Measurements from ENCODE around the gene CAMKK2. TPM values are rescaled to one million over a fixed set of nuclear protein-coding genes. Genes with fewer than 3 reads are reported as not detected.
"Not testable (repeated sequence)": the region's sequence is repeated elsewhere in the genome, so short reads cannot be mapped to it uniquely, and the experiment has no call there.

CAMKK2 gene
- total RNA-seq, 2 donors from 2014 or later = 22.2 to 25.3 TPM

- peaks cover 2 to 12% of the 10 kb centered on the region in 2 donors for H3K36me3 Mint-ChIP-seq (ENCODE audit: insufficient read depth in 2 of 2)
Measured at GRCh38 chr12:121217761-121218160, 78.7 kb downstream of the CAMKK2 start.

GRCh38 chr12:121217063-121217462 lies 79.4 kb downstream of the CAMKK2 start:
- Mint-ChIP-seq H3K36me3 (ENCODE audit: insufficient read depth in 2 of 2) (peaks cover 0 to 6% of the 10 kb centered on the region in 2 donors), H3K9me3 (no peaks in the 10 kb centered on the region), H3K27ac (no peak overlapping the region), H3K4me3 (no peak overlapping the region), H3K4me1 (ENCODE audit: low read depth) (peaks cover 16% of the 10 kb centered on the region), H3K27me3 (ENCODE audit: low read depth) (no peaks in the 10 kb centered on the region)
- ATAC-seq (replicated peaks in 1 of 2) (no peak), DNase-seq (no peak)

More at GRCh38 chr12:121217761-121218160, 78.7 kb downstream of the CAMKK2 start:
- no peaks in the 10 kb centered on the region for H3K27me3 Mint-ChIP-seq (ENCODE audit: low read depth)
- H3K4me1 Mint-ChIP-seq (ENCODE audit: low read depth) = peaks cover 18% of the 10 kb centered on the region
- no peak for ATAC-seq (replicated peaks in 1 of 2)
- no peak for DNase-seq
- H3K4me3 Mint-ChIP-seq = no peak overlapping the region
- no peak overlapping the region for H3K27ac Mint-ChIP-seq
- H3K9me3 Mint-ChIP-seq = no peaks in the 10 kb centered on the region

DNA sequence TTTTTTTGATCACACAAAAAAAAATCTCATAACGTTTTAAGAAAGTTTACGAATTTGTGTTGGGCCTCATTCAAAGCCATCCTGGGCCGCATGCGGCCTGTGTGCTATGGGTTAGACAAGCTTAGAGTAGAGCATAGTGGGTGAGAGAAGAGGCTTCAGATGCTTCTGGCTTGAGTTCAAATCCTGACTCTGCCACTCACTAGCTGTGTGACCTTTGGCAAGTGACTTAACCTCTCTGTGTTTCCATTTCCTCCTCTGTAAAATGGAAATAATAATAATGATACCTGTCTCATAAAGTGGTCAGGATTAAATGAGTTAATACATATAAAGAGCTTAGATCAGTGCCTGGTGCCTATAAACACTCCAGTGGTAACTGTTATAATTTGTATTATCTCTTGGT lies 80.4 kb downstream of the CAMKK2 start:
- no peak overlapping the region for H3K4me3 Mint-ChIP-seq
- peaks cover 20% of the 10 kb centered on the region for H3K4me1 Mint-ChIP-seq (ENCODE audit: low read depth)
- H3K27me3 Mint-ChIP-seq (ENCODE audit: low read depth) = no peaks in the 10 kb centered on the region
- no peak for ATAC-seq (replicated peaks in 1 of 2)
- no peak overlapping the region for H3K27ac Mint-ChIP-seq
- DNase-seq = no peak
- peaks cover 0 to 4% of the 10 kb centered on the region in 2 donors for H3K36me3 Mint-ChIP-seq (ENCODE audit: insufficient read depth in 2 of 2)
- no peaks in the 10 kb centered on the region for H3K9me3 Mint-ChIP-seq

DNA sequence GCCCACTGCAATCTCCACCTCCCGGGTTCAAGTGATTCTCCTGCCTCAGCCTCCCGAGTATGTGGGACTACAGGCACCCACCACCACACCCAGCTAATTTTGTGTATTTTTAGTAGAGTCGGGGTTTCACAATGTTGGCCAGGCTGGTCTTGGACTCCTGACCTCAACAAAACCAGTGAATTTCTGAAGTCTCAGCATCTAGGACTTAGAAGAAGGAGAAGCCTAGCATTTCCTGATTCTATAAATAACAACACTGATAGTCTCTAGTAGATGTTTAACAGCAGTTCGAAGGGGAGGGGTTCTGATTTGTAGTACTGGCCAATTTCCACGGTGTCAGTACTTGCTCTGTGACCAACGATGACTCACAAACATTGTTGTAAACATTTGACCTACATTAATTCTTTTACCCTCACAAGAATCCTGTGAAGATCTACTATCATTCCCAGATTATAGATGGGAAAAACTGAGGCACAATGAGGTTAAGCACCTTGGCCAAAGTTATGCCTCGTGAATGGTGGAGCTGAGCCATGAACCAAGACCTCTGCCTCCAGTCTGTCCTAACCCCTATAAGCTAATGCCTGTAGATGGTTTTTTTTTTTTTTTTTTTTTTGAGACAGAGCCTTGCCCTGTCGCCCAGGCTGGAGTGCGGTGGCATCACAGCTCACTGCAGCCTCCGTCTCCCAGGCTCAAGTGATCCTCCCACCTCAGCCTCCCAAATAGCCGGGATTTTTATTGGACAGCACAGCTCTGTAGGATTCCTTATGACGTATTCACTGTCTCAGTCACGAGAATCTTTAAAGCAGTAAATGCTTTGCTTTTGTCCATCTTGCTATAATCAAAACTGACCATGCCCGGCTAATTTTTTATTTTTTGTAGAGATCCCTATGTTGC lies 81.4 kb downstream of the CAMKK2 start:
- H3K27ac Mint-ChIP-seq = peak overlapping the region; percentile 72
- H3K27me3 Mint-ChIP-seq (ENCODE audit: low read depth) = no peaks in the 10 kb centered on the region
- ATAC-seq (replicated peaks in 1 of 2) (peak in 1 of 2 donors; percentile 22), DNase-seq (no peak)
- peaks cover 27% of the 10 kb centered on the region for H3K4me1 Mint-ChIP-seq (ENCODE audit: low read depth)
- H3K4me3 Mint-ChIP-seq = peak overlapping the region in 1 of 2 donors; percentile 29
- H3K36me3 Mint-ChIP-seq (ENCODE audit: insufficient read depth in 2 of 2) = peaks cover 0 to 4% of the 10 kb centered on the region in 2 donors
- no peaks in the 10 kb centered on the region for H3K9me3 Mint-ChIP-seq

- Mint-ChIP-seq H3K4me3 (peak overlapping the region; percentile 27 to 29), H3K4me1 (ENCODE audit: low read depth) (peaks cover 27% of the 10 kb centered on the region), H3K27ac (peak overlapping the region; percentile 20), H3K27me3 (ENCODE audit: low read depth) (no peaks in the 10 kb centered on the region), H3K36me3 (ENCODE audit: insufficient read depth in 2 of 2) (peaks cover 0 to 3% of the 10 kb centered on the region in 2 donors), H3K9me3 (no peaks in the 10 kb centered on the region)
- DNase-seq (peak; percentile 26 to 43), ATAC-seq (replicated peaks in 1 of 2) (peak; percentile 24 to 56)
Measured at GRCh38 chr12:121214166-121214777, 82.2 kb downstream of the CAMKK2 start.

DNA sequence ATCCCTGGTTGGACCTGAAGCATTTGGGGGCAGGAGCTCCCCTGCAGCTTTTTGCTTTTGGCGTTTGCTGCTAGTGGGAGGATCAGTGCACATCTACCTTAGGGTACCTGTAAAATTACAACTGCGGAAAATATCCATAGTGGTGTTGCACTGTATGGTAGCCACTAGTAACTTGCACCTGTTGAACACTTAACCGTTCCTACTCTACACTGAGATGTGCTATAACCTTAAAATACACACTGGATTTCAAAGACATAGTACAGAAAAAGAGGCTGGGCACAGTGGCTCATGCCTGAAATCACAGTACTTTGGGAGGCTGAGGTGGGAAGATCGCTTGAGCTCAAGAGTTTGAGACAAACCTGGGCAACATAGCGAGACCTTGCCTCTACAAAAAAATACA lies 83.6 kb downstream of the CAMKK2 start:
- H3K27ac Mint-ChIP-seq = peak overlapping the region; percentile 65
- DNase-seq = no peak
- H3K4me1 Mint-ChIP-seq (ENCODE audit: low read depth) = peaks cover 27% of the 10 kb centered on the region
- no peaks in the 10 kb centered on the region for H3K27me3 Mint-ChIP-seq (ENCODE audit: low read depth)
- no peaks in the 10 kb centered on the region for H3K9me3 Mint-ChIP-seq
- peaks cover 0 to 3% of the 10 kb centered on the region in 2 donors for H3K36me3 Mint-ChIP-seq (ENCODE audit: insufficient read depth in 2 of 2)
- no peak for ATAC-seq (replicated peaks in 1 of 2)
- peak overlapping the region in 1 of 2 donors; percentile 32 for H3K4me3 Mint-ChIP-seq

DNA sequence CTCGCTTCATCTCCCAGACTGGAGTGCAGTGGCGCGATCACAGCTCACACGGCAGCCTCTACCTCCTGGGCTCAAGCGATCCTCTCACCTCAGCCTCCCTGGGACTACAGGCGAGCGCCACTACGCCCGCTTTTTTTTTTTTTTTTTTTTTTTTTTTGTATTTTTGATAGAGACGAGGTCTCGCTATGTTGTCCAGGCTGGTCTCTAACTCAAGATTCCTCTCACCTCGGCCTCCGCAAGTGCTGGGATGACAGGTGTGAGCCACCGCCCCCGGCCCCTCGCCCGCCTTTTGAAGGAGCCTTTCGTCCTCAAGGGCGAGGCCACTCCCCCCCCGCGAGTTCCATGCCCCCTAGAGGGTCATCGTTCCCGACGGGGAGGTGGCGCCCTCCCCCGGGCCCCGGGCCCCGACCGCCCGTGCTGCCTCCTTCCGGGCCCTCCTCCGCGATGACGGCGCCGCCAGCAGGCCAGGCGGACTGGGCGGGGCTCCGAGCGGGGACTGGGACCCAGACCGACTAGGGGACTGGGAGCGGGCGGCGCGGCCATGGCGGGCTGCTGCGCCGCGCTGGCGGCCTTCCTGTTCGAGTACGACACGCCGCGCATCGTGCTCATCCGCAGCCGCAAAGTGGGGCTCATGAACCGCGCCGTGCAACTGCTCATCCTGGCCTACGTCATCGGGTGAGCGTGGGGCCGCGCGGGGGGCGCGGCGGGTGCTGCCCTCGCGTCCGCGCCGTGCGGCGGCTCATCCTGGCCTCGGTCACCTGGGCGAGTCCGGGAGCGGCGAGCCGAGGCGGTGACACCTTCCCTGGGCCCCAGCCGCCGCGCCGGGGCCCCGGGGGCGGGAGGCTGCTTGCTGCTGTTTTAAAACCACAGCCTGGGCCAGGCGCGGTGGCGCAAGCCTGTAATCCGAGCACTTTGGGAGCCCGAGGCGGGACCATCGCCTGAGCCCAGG lies 86.6 kb downstream of the CAMKK2 start, which contains the start of gene P2RX4:
P2RX4 (plus strand) TSS at position 506 of the 949 bp plus-strand sequence; CDS start at position 542, 36 bp downstream.
- H3K27ac Mint-ChIP-seq = peak within 1 kb of the TSS; percentile 85
- H3K4me3 Mint-ChIP-seq = peak within 1 kb of the TSS; percentile 88 to 92
- DNase-seq (peak; percentile 93 to 94), ATAC-seq (replicated peaks in 1 of 2) (peak; percentile 85 to 91)
- no peaks in the 10 kb centered on the region for H3K27me3 Mint-ChIP-seq (ENCODE audit: low read depth)
- H3K36me3 Mint-ChIP-seq (ENCODE audit: insufficient read depth in 2 of 2) = no peaks in the 10 kb centered on the region
- H3K9me3 Mint-ChIP-seq = no peaks in the 10 kb centered on the region
- H3K4me1 Mint-ChIP-seq (ENCODE audit: low read depth) = peaks cover 24% of the 10 kb centered on the region

- ATAC-seq (replicated peaks in 1 of 2) (no peak), DNase-seq (no peak)
- Mint-ChIP-seq H3K27me3 (ENCODE audit: low read depth) (no peaks in the 10 kb centered on the region), H3K36me3 (ENCODE audit: insufficient read depth in 2 of 2) (no peaks in the 10 kb centered on the region), H3K4me3 (peak overlapping the region; percentile 88 to 92), H3K27ac (peak overlapping the region; percentile 82), H3K9me3 (no peaks in the 10 kb centered on the region), H3K4me1 (ENCODE audit: low read depth) (peaks cover 17% of the 10 kb centered on the region)
Measured at GRCh38 chr12:121209221-121209620, 87.3 kb downstream of the CAMKK2 start.

- not testable (repeated sequence) for H3K27ac Mint-ChIP-seq; DNase-seq; H3K9me3 Mint-ChIP-seq; H3K36me3 Mint-ChIP-seq (ENCODE audit: insufficient read depth in 2 of 2); ATAC-seq (replicated peaks in 1 of 2); H3K27me3 Mint-ChIP-seq (ENCODE audit: low read depth)
- Mint-ChIP-seq H3K4me3 (peak overlapping the region; percentile 42 to 88), H3K4me1 (ENCODE audit: low read depth) (peaks cover 11% of the 10 kb centered on the region)
Measured at GRCh38 chr12:121208571-121208970, 87.9 kb downstream of the CAMKK2 start.

DNA sequence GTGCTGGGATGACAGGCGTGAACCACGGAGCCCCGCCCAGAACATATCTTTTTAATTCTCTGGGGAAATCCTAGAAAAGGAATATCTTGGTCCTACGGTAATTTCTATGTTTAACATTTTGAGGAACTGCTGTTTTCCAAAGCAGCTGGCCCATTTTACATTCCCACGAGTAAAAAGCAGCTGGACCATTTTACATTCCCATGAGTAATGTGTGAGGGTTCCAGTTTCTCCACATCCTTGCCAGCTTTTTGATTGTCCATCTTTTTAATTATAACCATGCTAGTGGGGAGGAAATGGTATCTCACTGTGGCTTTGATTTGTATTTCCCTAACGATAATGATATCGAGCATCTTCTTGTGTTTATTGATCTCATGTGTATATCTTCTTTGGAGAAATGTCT lies 91.0 kb downstream of the CAMKK2 start:
- Mint-ChIP-seq H3K4me3 (no peak overlapping the region), H3K27me3 (ENCODE audit: low read depth) (no peaks in the 10 kb centered on the region), H3K27ac (no peak overlapping the region), H3K9me3 (no peaks in the 10 kb centered on the region), H3K4me1 (ENCODE audit: low read depth) (peaks cover 1% of the 10 kb centered on the region), H3K36me3 (ENCODE audit: insufficient read depth in 2 of 2) (no peaks in the 10 kb centered on the region)
- no peak for DNase-seq
- no peak for ATAC-seq (replicated peaks in 1 of 2)

DNA sequence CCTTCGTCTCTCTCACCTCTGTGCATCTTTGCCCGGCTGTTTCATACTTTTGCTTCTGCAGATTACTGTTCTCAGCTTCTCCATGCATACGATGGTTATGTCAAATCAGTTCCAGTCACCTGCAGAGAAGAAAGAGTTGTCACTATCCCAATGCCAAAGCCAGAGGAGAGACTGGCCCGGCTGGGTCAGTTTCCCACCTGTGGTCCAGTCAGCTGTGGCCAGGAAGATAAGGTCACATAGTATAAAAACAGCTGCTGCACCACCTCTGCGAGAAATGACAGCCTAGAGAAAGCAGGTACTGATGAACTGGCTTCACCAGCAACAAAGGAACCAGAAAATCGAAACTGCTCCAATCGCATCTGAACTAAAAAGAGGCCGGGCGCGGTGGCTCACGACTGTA lies 93.0 kb downstream of the CAMKK2 start:
- no peak for ATAC-seq (replicated peaks in 1 of 2)
- Mint-ChIP-seq H3K27me3 (ENCODE audit: low read depth) (no peaks in the 10 kb centered on the region), H3K27ac (no peak overlapping the region)

DNA sequence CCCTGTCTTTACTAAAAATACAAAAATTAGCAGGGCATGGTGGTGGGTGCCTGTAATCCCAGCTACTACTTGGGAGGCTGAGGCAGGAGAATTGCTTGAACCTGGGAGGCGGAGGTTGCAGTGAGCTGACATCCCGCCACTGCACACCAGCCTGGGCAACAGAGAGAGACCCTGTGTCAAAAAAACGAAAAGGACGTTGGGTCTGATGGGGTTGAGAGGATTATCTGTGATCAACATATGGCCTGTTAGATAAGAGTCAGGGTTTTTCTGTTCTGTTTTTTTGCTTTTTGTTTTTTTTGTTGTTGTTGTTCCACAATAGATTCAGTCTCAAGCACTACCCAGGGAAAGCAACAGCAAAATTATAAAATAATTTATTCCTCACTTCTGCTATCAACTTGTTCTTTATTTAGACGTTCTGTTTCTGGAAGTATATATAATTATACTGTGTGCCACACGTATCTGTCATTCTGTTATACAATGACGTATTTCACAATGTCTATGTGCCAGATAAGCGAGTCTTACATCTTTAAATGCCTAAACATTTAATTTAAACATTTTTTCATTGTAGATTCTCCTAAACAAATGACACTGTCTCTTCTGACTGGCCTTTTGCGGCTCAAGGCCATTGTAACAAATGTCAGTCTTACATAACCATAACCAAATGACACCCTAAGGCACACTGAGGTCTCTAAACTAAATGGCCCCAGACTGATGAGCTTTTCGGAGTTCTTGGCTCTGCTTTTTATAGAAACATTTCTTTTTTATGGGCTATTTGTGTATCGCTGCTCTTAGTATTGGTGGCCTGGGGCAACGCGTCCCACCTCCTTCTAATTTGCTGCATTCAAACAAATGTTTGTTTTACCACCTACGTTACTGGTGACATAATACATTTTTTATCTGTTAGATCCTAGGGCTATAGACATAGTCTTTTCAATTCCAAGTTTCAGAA lies 93.8 kb downstream of the CAMKK2 start:
- H3K27ac Mint-ChIP-seq = no peak overlapping the region
- no peaks in the 10 kb centered on the region for H3K4me1 Mint-ChIP-seq (ENCODE audit: low read depth)
- no peaks in the 10 kb centered on the region for H3K27me3 Mint-ChIP-seq (ENCODE audit: low read depth)
- no peak for DNase-seq
- no peak for ATAC-seq (replicated peaks in 1 of 2)
- no peaks in the 10 kb centered on the region for H3K36me3 Mint-ChIP-seq (ENCODE audit: insufficient read depth in 2 of 2)
- no peak overlapping the region for H3K4me3 Mint-ChIP-seq
- H3K9me3 Mint-ChIP-seq = no peaks in the 10 kb centered on the region

More for the DNA sequence above, 93.0 kb downstream of the CAMKK2 start:
- Mint-ChIP-seq H3K4me3 (no peak overlapping the region), H3K4me1 (ENCODE audit: low read depth) (no peaks in the 10 kb centered on the region), H3K36me3 (ENCODE audit: insufficient read depth in 2 of 2) (no peaks in the 10 kb centered on the region), H3K9me3 (no peaks in the 10 kb centered on the region)
- DNase-seq = no peak
